Endometrial microvascular endothelial cells (primary cell): Measurements from ENCODE around the gene CALML5. TPM values are rescaled to one million over a fixed set of nuclear protein-coding genes. Genes with fewer than 3 reads are reported as not detected.

Source experiments
- in situ Hi-C: cut with HindIII; loops from 2 replicates; pipeline ENCODE4 v1.10.0; 2017; ENCODE audit warnings: low sequenced_read_pairs, low pct_unique_long_range_greater_than_20kb; ENCODE audit errors: inconsistent ontology term
- total RNA-seq: library from RNA; depleted of rRNA; stranded (reverse); fragments of >200 nt; gene quantifications from one replicate; pipeline ENCODE4 v1.2.3, GENCODE V29; 2015; ENCODE audit errors: inconsistent ontology term

The CALML5 gene, protein sequence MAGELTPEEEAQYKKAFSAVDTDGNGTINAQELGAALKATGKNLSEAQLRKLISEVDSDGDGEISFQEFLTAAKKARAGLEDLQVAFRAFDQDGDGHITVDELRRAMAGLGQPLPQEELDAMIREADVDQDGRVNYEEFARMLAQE
- not detected for total RNA-seq

DNA sequence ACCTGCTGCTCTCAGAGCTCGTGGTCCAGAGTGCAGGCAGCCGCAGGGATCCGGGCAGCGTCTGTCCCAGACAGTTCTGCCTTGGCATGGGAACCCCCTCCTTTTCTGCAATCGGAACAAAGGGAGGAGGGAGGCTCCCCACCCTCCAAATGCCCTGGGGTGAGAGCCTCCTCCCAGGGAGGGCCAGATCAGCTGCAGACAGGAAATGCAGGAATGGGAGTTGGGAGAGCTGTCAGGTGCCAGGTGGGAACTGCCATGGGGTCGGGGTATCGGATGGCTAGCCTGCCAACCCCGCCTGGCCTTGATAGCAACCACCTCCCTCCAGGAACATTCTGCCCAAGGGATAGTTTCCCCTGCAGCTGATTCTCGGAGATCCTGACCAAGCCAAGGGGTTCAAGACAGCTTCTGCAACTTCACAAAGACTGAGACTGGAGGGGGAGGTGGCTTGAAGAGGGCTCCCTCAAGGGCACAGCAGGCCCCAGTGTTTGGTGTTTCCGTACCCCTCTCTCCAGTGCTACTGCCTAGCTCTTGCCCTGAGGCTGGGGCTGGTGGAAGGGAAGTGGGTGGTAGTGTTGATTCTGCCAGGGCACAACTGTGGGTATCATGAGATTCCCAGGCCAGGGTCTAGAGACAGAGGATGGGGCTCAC, at the start of gene CALML5:
Gene CALML5, minus strand, starts transcription at position 78 of the 648 bp plus-strand sequence. CDS start 132 bp downstream, outside the sequence.
- in situ Hi-C loops, result no loop called here

DNA sequence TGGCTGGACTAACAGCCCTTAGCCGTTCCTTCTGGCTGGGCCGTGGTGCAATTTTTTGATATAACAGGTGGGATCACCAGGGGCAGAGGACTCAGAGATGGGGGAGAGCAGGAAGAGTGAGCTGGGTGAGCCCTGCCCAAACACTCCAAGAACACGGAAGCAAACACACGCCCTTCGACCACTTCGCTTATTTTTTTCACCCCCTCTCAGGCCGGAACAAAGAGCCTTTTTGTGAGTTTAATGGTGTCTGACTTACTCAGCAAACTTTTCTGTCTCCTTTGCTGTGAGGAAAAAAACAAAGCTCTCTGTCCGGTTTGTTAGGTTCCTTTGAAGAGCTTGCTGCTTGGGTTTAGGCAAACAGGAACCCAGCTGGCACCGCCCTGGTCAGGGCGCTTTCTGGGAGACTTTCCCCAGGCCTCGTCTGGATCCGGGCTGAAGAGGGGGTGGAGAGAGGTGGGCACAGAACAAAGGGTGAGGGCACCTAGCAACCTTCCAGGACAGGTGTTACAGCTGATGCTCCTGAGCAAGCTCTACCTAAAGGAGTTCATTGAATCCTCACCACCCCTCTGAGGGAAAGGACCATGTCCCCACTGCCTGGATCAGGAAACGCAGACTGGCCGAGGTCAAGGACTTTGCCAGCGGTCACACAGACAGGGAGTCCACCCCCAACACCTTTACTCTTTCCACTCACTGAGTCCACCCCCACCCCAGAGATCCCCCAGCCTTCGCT, 48.7 kb upstream of the CALML5 start:
- in situ Hi-C loops, result no loop called here

DNA sequence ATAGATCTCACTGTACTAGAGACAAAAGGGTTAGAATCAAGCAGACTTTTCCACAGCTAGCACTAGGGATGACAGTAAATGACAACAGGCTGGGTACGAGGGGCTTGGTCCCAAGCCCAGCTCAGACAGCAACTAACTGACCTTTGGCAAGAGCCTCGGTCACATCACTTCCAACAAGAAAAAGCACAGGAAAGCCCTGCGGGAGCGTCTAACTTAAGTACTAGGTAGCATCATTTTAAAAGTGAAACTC, 48.2 kb upstream of the CALML5 start:
- in situ Hi-C loops, result no loop called here

DNA sequence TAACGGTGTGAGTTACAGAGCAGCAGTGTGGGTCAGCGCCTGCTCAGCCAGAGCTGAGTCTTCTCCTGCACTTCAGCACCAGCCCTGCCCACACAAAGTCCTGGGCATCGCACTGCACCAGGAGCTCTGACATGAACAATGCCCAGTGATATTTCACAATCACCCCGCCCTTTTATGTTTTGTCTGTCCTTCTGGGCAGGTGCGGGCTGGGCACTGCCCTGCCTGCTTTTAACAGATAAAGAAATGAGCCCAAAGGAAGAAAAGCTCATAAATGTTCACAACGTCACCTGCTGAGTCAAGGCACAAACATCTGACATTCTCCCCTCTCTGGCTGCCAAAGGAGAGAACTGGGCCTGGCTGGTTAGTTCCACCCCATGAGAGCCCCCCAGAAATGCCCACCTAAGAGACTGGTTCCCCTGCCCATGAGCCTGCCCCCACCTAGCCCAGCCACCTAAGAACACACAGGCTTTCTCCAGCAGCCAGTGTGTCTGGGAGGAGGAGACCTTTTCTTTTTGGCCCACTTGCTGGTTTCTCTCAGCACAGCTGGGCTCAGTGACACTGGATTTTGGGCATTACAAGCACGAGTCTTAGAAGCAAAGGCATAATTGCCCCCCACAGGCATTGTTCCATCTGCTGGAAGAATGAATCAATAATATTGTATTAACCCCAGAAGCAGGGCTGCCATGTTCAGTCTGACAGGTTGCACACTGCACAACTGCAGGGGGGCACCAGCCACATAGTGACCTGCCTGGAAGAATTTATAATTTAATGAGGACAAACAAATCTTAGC, 47.7 kb upstream of the CALML5 start:
- in situ Hi-C loops, result no loop called here

DNA sequence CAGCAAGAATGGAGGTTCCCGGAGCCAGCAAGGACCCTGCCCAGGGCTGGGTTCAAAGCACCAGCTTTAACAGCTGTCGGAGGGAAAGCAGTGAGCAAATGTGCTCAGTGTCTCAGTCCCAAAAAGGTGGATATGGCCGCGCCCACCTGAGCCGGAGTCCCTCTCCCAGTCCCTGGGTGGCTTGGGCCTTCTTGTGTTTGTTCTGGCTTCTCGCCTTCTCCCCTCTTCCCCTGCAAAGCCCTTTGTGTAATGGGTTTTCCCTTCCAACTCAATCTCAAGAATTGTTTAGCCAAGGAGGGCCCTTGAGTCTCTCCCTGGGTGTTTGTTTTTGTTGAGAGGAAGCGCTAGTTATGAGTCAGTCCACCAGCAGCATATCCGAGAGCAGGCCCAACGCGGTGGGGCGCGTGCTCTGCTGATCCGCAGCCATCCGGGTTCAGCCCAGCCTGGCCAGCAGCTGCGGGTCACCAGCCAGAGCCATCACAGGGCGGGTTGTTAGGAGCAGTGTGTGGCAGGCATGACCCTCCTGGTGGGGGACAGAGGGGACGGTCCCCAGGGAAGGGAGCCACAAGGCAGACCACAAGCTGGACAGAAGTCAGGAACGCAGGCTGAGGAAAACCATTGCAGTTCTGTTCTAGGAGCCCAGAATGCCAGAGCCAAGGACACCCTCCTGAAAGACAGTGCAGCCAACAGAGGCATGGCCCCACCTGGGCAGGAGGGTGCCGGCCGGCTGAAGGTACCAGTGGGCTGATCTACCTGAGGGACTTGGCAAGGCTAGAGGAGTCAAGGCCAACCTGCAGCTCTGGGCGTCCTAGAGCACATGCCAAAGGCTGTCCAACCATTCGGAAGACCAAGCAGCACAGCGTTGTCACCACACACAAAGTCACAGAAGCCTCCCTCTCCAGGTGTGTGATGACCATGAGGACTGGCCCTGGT, 46.7 kb upstream of the CALML5 start:
- in situ Hi-C loops, result no loop called here

DNA sequence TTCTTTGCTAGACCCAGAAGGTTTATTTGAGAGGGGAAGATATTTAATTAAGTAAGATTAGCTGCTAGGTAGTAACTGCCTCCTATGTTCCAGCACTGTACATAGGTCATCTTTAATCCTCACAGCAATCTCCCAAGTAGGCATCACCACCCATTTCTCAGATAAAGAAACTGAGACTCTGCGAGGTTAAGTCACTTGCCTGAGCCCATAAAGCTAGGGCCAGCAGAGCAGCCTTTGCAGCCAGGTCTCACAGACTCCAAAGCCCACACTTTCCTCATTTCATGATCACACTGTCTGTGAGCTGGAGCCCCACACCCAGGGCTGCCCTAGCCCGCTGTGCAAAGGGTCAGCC, 46.0 kb upstream of the CALML5 start:
- in situ Hi-C loops, result no loop called here

DNA sequence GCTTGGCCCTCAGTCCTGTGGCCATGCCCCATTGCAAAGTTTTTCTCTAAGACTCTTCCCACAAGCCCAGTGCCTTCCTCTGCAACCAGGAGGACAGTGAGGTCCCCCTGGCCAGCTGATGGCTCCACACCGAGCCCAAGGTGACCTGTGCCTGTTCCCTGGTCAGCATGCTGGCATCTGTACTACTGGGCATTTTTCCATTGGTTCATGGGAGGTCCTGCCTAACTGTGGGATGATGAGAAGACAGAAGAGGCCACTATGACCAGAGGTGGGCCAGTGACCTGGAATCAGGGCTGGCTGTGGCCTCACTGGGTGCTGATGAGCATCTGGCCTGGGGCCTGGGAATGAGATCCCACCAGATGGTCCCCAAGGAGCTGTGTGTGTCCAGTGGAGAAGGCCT, 45.6 kb upstream of the CALML5 start:
- in situ Hi-C loops, result no loop called here

DNA sequence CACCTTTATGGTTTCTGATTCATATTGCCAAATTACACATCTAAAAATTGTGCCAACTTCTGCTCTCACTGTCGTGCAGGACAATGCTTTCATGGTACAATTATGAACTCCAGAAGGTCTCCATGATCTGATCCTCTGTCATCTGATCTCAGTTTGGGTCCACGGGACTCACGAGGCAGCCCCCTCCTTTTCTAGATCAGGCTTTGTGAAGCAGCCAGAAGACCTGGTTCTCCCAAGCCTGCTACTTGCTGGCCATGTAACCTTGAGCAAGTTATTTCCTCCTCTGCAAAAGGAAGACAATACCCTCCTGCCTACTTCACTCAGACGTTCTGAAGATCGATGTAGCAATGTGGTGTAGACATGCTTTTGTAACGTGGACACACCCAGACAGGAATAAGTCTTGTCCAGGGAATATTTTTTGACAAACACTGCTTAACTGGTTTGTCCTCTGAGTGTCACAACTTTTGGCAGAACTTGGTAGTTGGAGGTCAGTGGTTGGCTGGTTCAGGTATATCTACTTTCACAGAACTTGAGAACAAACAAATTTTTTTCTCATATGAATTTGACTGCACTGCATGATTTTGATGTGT, 44.9 kb upstream of the CALML5 start:
- in situ Hi-C loops, result no loop called here

DNA sequence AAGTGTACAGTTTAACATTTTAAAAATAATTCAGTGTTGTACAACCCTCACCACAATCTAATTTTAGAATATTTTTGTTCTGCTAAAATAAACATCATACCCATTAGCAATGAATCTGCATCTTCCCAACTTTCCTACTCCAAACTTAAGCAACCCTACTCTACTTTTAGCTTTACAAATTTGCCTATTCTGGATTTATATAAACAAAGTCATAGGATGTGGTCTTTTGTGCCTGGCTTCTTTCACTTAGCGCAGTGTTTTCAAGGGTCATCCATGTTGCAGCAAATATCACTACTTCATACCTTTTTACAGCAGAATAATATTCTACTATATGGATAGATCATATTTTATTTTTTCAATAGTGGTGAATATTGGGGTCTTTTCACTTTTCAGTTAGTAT, 44.3 kb upstream of the CALML5 start:
- in situ Hi-C loops, result no loop called here

DNA sequence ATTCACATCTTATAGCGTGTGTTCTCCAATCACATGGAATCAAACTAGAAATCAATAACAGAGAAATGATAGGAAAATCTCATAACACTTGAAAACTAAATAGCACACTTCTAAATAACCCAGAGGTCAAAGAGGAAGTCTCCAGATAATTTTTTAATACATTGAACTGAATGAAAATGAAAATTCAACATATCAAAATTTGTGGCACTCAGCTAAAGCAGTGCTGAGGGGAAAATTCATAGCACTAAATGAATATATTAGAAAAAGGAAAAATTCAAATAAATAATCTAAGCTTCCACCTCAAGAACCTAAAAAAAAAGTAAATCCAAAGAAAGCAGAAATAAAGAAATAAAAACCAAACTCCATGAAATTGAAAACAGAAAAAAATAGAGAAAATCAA, 42.7 kb upstream of the CALML5 start:
- in situ Hi-C loops, result no loop called here

DNA sequence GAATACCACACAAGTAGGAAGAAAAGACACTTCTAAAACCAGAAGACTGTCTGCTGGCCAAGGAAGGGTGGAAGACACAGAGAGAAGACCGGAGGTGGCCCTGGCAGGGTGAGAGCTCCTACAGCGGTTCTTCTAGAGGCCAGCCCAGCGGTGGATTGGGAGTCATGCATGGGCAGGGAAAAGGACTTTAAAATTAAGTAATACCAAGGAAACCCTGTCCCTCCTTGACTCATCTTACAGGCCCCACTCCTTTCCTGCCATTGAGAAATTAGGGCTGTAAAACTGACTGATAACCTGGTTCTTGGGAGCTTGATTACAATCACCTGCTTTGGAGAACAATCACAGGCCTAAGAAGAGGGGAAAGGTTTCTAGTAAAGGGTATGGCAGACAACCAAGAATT, 41.5 kb upstream of the CALML5 start:
- in situ Hi-C loops, result no loop called here

DNA sequence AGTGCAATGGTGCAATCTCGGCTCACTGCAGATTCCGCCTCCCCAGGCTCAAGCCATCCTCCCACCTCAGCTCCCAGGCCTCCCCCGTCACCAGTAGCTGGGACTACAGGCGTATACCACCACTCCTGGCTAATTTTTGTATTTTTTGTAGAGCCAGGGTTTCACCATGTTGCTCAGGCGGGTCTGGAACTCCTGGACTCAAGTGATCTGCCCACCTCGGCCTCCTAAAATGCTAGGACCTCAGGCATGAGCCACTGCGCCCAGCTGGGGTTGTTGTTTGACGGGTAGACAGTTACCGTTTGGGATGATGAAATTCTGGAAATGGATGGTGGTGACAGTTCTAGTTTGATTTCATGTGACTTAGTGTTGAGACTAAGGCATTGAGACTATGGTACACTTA, 40.7 kb upstream of the CALML5 start:
- in situ Hi-C loops, result no loop called here

DNA sequence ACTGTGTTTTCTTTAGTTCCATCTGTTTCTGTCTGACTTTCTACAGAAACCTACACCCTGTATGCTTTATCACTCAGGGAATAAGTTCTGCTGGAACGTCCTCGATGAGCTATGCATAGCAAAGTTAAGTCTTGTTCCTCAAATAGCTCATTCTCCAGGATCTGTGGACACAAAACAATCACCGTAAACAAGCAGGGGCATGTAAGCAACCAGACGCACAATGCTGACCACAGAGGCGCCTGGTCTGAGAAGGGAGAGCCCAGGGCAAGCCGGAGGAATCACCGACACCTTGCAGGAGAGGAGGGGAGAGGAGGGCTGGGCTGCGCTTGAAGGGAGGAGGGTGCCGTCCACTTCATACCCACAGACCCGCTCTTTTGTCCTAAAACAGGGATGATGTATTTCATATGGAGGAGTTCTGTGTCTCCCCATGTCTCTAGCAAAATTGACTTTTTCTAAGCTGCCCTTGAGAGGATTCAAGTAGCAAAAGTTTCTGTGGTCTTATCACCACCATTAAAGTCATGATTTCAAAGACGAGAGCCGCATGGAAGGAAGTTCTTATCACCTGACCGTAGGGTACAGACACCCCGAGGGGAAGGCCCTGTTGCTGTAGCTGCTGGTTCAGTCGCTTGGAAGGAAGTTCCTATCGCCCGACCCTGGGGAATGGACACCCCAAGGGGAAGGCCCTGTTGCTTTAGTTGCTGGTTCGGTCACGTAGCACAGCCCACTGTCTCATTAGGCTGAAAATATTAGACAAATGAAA, 39.7 kb upstream of the CALML5 start:
- in situ Hi-C loops, result no loop called here

DNA sequence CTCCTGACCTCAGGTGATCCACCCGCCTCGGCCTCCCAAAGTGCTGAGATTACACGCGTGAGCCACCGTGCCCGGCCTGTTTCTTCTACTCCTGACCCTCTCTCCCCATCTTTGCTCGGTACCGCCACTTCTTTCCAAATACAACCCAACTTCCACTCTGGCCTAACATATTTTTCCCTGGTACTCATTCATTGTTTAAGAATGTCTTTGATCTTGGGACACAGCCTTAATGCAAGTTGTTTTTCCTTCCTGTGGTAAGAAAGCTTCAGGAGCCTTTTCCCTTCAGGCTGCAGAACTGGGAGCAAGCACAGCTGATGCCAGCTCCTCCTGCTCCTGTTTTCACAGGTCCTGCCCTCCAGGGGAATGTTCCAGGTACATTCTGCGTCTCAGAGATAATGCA, 39.1 kb upstream of the CALML5 start:
- in situ Hi-C loops, result no loop called here

DNA sequence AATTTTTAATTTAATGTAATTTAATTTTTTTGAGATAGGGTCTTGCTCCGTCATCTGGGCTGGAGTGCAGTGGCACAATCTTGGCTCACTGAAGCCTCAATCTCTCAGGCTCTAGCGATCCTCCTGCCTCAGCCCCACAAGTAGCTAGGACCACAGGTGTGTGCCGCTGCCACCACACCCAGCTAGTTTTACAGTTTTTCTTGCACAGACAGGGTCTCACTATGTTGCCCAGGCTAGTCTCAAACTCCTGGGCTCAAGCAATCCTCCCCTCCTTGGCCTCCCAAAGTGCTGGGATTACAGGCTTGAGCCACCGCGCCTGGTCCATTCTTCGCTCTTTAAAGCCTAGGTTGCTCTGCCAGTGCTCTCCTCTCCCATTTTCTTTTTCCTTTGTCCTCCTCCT, 38.3 kb upstream of the CALML5 start:
- in situ Hi-C loops, result no loop called here

DNA sequence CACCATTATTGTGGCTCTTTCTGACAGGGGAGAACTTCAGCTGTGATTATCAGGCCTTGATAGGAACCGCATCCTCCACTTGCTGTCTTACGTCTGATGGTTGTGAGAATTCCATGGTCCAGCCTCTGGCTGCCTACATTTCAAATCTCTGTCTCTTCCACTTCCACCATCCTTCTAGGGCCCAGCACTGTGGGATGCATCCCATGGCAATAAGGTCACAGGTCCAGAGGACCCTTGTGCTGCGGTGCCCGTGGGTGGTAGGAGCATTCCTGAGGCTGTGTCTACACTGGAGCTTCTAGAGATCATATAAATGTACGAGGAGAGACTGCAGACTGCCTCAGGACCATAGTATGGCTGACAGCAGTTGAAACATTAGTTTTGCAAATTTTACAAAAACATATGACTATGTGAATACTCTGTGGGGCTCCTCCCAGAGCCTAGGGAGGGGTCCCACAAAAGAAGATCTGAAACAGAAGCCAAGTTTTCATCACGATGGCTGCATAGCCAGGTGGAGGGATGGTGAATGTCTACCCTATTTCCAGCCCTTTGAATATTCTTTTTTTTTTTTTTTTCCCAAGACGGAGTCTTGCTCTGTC, 37.2 kb upstream of the CALML5 start:
- in situ Hi-C loops, result no loop called here
